GM21723 (cell line): ENCODE results near the gene LIX1L.

Experiments used
- ATAC-seq: cut with Tn5 transposase; IDR thresholded peaks from one replicate; pipeline ENCODE4 v1.9.1; 2021; ENCODE audit warnings: mild to moderate bottlenecking, moderate library complexity; ENCODE audit not compliant: unreplicated experiment

LIX1L gene

DNA sequence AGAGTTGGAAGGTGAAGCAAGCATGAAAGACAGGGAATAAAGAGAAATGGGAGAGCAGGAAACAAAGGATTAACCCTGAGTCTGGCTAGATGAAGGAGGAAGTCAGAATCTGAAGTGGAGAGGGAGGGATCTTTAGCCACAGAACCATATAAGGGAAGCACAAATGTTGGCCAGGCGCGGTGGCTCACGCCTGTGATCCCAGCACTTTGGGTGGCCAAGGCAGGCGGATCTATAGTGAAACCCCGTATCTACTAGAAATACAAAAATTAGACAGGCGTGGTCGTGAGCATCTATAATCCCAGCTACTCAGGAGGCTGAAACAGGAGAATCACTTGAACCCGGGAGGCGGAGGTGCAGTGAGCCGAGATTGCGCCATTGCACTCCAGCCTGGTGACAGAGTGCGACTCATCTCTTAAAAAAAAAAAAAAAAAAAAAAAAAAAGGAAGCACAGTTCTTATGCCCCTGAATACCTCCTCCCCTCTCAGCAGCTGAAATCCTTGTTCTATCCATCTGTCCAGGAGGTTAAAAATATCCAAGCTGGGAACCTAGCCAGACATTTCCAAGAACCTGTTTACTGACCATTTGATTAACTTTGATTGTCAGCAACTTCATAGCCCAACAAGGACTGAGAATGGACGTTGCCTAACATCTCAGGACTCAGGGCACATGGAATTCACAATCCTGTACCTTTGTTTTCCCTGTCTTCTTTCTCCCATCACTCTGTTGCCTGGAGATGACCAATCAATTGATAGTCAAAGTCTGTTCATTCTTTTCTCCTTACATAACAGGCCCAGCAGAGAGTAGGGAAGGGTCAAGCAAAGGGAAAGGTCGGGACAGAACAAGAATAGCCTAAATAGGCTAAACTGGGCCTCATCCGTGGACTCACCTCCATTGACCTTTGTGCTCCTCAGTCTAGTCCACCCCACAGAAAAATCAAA lies 28.0 kb upstream of the LIX1L start:
- ATAC-seq: no peak

DNA sequence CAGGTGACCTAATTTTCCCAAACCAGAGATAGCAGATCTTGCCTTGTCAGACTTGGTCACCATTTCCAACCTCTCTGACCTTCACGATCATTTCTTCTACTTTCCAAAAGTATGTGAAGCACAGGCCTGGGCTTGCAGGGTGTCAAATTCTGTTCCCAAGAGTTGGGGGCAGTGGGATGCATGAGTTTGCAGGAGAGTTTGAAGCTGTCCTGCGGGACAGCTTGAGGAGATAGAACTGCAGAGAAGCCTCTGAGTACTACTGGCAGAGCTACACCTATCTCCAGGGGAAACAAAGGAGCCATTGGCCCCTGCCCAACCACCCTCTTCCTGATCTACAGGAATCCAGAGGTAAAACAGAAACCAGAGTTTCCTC lies 27.3 kb upstream of the LIX1L start:
- ATAC-seq: no peak

DNA sequence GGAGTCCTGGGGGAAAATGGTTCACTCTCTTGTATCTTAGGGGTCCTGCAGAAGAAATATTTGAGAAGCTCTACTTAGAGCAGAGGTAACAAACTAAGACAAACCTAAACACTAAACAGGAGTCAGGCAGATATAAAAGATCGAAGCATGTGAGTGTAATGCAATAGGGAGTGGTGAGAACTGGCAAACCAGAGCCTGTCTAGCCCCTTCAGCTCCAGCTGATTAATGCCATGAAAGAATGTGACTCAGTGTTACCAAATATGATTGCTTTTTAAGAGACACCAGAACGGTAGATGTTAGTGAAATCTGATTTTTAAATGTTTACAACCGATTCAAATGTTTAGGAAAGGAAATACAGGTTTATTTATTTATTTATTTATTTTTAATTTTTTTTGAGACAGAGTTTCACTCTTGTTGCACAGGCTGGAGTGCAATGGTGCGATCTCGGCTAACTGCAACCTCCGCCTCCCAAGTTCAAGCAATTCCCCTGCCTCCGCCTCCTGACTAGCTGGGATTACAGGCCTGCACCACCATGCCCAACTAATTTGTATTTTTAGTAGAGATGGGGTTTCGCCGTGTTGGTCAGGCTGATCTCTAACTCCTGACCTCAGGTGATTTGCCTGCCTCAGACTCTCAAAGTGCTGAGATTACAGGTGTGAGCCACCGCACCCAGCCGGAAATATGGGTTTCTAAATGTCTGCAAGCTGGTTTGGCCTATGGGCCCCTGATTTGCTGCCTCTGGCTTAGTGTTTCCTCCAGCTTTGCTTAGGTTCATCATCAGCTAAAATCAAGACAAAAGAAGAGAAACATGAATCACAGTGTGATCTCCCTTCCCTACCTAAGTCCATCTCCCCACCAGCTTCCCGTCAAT lies 26.4 kb upstream of the LIX1L start:
- ATAC-seq: no peak

DNA sequence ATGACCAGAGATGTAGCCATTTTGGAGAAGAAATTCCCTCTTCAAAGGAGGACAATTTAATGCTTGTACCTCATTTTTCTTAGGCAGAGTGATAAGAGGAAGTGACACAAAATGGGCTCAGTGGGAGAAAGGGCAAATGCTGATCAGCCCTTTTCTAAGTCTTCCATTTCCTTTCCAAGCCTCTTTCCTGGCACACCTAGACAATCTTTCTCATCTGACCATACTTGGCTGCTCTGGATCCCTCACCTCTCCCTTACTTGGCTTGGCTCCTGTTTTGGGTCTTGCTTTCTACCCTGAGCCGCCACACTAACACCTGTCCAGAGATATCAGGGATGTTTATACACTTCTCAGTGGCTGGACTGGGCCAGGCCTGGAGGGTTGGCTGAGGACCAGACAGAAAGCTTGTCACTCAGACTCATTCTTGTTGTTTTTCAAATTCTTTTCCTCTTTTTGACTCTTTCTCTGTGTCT lies 25.4 kb upstream of the LIX1L start:
- ATAC-seq: no peak

DNA sequence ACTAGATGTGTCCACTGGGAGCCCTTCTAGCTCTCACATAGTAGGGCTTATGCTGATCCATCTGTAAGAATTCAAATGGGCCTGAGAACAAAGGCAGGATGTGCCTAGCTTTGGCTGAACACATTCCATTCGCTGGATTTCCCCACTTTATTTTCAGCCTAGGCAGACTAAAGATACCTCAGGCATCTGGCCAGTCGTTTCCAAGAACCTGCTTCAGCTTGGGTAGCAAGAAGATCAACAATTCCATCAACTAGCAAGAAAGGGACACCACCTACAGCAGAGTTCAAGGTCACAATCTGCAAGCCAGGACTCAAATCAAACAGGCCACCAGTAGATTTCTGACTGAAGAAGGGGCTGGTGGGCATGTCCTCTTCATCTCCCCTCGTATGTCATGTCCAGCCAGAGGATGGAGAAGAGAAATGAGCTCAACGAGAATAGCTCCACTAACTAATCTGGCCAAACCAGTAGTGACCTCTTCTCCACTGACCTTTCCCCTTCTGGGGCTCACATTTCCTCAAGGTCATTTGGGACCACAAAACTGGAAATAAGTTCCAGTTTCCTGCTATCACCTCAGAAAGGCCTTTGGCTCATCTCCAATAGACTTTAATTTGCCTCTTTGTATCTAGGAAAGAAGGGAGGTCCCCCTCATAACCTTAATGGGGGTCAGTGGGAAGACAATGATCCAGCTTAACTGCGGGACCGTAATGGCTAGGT lies 24.4 kb upstream of the LIX1L start:
- ATAC-seq: no peak

DNA sequence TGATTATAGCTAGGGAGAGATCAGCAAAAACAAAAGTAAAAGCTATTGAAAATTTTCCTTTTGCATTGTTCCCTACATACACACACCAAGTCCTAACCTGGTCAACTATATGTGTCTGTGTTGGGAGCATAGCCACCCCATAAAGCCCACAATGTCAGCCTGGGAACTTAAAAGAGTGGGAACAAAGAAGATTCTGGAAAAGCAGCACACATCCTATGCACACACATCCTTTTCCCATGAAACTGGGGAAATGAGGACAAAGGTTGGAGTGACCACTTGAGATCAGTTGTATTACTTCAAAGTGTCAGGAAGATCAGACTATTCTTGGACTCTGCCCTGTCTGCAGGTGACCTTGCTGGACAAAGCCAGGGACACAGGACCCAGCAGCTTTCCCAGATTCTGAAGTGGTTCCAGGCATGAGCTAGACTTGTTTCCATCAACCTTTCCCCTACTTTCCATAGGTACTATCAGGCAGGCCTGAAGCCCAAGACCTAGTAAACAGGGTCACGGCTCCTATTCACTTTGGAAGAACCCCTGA lies 22.7 kb upstream of the LIX1L start:
- ATAC-seq: no peak

DNA sequence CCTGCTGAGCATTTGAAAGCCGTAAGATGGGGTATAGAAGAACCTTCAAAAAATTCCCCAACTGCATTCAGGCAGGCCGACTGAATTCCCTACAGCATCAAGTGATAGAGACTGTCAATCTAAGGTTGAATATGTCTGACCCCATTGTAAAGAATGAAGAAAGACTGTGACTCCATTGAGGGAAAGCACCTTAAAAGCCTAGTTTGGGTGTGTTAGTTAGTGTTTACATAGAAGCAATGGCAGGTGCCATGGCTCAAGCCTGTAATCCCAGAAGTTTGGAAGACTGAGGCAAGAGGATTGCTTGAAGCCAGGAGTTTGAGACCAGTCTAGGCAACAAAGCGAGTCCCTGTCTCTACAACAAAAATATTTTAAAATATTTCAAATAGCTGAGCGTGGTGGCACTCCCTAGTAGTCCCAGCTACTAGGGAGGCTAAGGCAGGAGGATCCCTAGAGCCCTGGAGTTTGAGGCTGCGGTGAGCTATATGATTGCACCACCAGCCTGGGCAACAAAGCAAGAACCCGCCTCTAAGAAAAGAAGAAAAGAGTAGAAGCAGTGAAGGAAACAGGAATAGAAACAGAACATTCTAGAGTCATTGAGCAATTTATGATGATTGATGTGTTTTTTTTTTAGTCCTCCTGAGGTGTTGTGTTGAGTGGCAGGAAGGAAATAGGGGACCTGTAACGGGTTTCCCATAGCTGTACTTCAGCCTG lies 22.1 kb upstream of the LIX1L start:
- peak; percentile 22 for ATAC-seq

DNA sequence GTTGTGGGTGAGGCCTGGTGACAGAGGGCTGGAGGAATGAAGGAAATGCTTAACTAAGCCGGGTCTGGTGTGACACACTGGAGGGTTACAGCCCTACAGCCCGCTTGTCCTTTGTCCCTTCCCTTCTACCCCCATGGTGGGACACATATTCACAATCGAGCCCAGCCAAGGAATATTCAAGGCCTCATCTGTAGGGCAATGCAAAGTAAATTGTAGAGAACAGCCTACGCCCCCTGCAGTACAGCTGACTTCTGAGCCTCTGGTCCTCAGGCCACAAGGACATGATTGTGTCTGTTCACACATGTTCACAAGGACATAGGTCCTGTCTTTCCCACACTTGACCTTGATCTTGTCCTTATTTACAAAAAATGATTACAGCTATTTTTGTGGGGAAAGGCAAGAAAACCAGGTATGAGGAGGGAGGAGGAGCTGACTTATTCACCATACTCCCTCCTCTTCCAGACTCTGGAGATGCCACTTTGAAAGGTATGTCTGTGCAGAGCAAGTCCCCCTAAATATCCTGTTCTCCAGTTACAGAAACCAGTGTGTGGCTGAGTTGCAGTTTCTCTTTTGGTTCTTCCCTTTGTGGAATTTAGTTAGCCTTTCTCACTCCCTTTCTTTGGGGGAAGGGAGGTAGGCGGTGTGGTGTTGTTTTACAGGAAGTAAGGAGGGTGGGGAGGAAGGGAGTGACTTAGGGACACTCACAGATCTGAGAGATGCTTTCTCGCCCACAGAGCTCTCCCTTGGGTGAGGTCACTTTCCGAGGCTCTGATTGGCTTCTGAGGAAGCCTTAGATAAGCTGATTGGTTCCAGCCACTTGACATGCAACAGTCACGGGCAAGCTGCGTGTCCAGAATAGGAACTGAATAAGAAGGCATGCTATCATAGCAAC lies 21.3 kb upstream of the LIX1L start:
- ATAC-seq: peak; percentile 91

DNA sequence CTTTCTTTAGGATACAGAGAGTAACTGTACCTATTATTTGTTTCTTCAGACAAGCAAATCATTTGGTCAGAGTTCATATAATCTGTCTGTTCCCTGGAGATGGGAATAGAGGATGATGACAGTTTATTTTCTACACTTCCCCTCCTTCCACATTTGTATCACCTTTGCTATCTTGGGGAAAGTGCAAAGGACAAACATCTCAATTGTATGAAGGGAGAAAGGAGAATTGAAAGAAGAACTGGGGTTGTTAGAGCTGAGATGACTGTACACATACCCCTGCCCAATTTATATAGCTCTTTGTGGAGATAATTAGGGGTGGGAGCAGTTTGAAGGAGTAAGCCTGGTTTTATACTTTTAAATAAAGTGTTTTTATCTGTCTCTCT lies 20.6 kb upstream of the LIX1L start:
- no peak for ATAC-seq

DNA sequence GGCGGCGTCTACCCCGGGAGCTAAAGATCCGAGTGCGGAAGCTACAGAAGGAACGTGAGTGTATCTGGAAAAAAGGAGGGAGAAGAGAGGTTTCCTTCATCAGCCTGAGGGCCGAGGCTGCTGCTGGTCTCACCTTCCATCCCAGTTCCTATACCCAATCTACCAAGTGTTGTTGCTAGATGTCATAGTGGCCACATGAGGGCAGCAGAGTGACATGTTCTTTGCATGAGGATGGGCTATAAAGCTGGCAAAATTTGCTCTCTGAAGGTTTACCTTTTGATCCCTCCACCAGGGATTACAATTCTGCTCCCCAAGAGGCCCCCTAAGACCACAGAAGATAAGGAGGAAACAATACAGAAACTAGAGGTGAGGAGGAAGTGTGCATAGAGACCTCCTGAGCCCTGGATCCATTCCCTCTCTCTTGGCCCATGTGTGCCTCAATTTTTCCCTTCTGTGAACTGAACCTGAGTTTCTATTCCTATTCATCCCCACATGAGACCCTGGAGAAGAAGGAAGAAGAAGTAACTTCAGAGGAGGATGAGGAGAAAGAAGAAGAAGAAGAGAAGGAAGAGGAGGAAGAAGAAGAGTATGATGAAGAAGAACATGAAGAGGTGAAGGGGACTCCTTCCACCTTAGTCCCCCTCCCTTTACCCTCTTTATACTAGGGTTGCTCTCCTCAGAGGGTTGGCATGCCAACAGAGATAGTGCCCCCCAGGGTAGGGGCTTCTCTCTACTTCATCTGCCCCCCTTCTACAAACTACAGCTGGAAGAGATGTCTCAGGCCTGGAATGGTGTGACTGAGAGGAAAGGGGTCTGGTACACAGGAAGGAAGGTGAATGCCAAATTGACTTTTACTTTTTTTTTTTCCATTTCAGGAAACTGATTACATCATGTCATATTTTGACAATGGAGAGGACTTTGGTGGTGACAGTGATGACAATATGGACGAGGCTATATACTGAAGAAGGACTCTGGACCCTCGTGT lies 20.0 kb upstream of the LIX1L start:
- ATAC-seq: no peak

DNA sequence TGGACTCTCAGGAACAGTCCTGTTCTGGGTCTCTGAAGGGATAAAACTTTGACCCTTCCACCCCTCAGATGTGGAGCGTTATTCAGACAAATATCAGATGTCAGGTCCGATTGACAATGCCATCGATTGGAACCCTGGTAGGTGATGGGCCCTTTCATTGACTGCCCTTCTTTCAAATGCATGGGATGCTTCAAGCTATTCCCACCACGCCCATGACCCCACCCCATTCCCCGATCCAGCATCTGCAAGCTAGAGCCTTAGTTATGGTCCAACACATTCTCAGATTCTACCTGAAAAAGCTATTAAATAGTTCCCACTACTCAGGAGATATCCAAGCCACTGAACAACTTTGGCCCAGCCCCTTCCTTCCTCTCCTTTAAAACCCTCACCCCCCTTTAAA lies 19.2 kb upstream of the LIX1L start:
- ATAC-seq: no peak

DNA sequence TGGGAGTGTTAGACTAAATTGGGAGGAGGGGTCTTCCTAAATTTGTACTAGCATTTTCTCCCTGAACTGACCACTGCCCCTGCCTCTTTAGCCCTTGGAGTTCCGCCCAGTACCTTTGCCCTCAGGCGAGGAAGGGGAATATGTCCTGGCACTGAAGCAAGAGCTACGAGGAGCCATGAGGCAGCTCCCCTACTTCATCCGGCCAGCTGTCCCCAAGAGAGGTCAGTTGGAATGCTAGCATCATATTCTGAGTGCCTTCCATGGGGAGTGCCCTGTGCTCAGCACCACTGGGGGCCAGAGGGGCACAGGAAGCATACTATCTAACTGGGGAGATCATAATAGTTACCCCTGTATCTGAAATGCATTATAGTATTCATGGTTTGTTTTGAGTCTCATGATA lies 17.4 kb upstream of the LIX1L start:
- no peak for ATAC-seq

DNA sequence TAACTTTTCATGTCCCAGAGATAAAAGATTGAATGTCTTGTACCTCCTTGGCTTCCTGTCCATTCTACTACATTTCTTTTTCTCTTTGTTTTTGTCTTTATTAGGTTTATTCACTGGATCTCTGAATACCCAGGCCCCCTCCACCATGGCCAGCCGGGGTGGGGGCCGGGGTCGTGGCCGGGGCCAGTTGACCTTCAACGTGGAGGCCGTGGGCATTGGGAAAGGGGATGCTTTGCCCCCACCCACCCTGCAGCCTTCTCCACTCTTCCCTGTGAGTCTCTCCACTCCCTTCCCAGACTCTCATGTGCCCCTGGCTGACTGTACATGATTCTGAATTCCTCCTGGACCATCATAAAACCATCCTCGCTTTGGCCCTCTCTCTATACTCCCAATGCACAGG lies 16.9 kb upstream of the LIX1L start:
- no peak for ATAC-seq

DNA sequence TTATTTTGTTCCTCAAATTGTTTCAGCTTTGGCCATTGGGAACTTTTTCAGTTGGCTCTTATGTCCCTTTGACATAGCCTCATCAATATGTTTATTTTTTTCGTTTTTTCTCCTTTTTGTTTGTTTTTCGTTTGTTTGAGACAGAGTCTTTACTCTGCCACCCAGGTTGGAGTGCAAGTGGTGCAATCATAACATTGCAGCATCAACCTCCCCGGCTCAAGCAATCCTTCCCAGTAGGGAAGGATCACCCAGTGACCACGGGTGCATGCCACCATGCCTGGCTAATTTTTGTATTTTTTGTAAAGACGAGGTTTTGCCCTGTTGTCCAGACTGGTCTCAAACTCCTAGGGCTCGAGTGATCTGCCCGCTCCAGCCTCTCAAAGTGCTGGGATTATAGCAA lies 14.8 kb upstream of the LIX1L start:
- ATAC-seq: no peak

DNA sequence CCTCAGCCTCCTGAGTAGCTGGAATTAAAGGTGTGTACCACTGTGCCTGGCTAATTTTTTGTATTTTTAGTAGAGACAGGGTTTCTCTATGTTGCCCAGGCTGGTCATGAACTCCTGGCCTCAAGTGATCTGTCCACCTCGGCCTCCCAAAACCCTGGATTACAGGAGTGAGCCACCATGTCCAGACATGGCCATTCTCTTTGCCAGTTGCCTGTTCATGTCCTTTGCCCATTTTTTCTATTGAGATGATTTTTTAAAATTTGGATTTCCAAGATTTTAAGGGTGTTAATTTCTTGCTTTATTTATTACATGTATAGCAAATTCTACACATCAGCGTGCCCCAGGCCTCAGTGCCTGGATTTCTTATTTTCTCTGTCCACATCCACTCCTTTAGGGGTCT lies 9.5 kb upstream of the LIX1L start:
- no peak for ATAC-seq

DNA sequence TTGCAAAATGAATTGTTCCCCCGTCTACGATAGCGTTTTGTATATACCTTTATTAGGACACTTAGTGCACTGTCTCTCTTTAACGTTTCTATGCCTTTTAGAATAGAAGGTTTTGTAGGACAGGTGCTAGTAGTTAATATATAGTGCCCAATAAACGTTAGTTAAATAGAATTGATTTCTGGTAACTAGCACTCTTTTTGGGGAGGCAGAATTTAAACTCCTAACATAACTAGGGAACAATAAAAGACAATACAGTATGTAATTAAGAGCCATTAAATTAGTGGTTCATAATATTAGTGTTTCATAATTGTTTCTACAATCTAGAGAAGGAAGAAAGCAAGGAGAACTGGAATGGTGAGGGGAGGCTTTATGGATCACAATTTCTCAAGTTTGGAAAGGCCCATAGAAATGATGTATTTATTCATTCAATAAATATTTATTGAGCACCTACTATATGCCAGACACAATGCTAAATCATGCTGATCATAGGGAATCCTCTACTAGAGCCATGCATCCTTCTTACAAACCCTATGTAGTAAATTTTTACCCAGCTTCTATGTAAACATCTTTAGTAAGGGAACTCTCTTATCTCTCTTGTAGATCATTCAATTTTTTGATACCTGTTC lies 7.4 kb upstream of the LIX1L start:
- ATAC-seq: no peak

DNA sequence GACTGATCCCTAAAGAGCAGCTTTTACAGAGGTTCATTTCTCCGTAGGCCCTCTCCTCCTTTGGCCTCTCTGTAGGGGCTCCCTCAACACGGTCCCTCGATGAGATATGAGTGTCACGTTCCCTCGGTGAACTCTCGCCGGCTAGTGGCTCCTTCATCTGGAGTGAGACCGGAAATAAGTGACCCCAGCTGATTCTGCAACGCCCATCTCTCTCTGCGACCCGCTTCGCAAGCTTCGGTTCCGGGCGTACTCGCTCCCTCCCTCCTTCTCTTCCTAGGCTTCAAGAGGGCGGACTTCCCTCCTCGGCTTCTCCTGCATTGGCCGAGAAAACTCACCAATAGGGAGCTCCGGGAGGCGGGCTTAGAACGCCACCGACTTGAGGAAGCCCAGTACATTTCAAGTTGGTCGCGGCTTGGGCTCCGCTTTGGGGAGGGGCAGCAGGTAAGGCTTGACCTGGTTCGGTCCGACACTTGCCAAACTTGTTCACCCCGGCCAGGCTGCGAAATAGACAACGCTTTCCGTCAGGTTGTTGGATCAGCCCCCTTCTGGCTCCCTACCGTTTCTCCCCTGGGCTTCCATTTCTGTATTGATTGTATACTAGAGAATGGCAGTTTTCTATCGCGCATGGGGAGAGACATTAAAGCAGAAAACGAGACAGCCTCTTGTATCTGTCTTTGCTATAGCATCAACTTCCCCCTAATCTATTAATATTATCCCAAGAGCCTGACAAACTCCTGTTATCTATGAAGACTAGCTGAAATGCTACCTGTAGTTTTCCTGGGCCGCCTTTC lies 6.7 kb upstream of the LIX1L start, which contains the start of the genes ANKRD34A and POLR3GL:
TSS of gene ANKRD34A (minus strand) at position 248 of the 791 bp plus-strand sequence. CDS start 2,816 bp downstream, outside the sequence.
TSS of gene POLR3GL (plus strand) at position 363 of the 791 bp plus-strand sequence. CDS start 10,176 bp downstream, outside the sequence.
- peak; percentile 88 for ATAC-seq
